Mesenchymal stem cell (in vitro differentiated cells and primary cell): ENCODE results near the gene FBXO47.
A peak's percentile ranks its signal among the peaks of the same experiment; 100 is the strongest.
"Not testable (repeated sequence)": the region's sequence is repeated elsewhere in the genome, so short reads cannot be mapped to it uniquely, and the experiment has no call there.

ENCODE experiments used
- DNase-seq: peaks from one replicate; pipeline ENCODE4 v3.0.0-alpha.2; 2013
- H2AFZ ChIP-seq: one replicate; pipeline ENCODE4 v1.6.1; 2013; ENCODE audit warnings: low read depth, mild to moderate bottlenecking, control low read depth, inconsistent platforms, low read length, moderate library complexity
- H2AK5ac ChIP-seq: 2 replicates; pipeline ENCODE4 v1.6.1; 2013; ENCODE audit warnings: low read length, moderate library complexity, mild to moderate bottlenecking, inconsistent platforms; ENCODE audit not compliant: severe bottlenecking
- H2BK120ac ChIP-seq: one replicate; pipeline ENCODE4 v1.6.1; 2013; ENCODE audit warnings: low read depth, mild to moderate bottlenecking, inconsistent platforms, low read length, moderate library complexity
- H2BK12ac ChIP-seq, 2 experiments: one replicate each; pipeline ENCODE4 v1.6.1; 2013; ENCODE audit warnings: inconsistent platforms in 2 of 2, low read length in 2 of 2, mild to moderate bottlenecking in 2 of 2, moderate library complexity in 2 of 2, control low read depth in 1 of 2
- H2BK15ac ChIP-seq: one replicate; pipeline ENCODE4 v1.6.1; 2013; ENCODE audit warnings: mild to moderate bottlenecking, low read depth, inconsistent platforms; ENCODE audit not compliant: poor library complexity, severe bottlenecking
- H2BK5ac ChIP-seq: 2 replicates; pipeline ENCODE4 v1.6.1; 2013; ENCODE audit warnings: low read depth, mild to moderate bottlenecking, low read length, control low read depth, inconsistent platforms; ENCODE audit not compliant: poor library complexity, severe bottlenecking
- H3K14ac ChIP-seq, 2 experiments: one replicate each; pipeline ENCODE4 v1.6.1; 2013; ENCODE audit warnings: inconsistent platforms in 2 of 2, low read length in 2 of 2, control low read depth in 1 of 2, mild to moderate bottlenecking in 1 of 2, moderate library complexity in 1 of 2
- H3K18ac ChIP-seq, 2 experiments: one replicate each; pipeline ENCODE4 v1.6.1; 2013; ENCODE audit warnings: inconsistent platforms in 2 of 2, low read length in 2 of 2, control low read depth in 1 of 2, low read depth in 1 of 2, mild to moderate bottlenecking in 1 of 2
- H3K23ac ChIP-seq, 2 experiments: one replicate each; pipeline ENCODE4 v1.6.1; 2013; ENCODE audit warnings: inconsistent platforms in 2 of 2, low read length in 2 of 2, mild to moderate bottlenecking in 2 of 2, moderate library complexity in 2 of 2, control low read depth in 1 of 2
- H3K27ac ChIP-seq: 2 replicates; pipeline ENCODE4 v1.5.1; 2013; ENCODE audit warnings: mild to moderate bottlenecking, moderate library complexity, low read length, control low read depth, inconsistent platforms; ENCODE audit not compliant: poor library complexity, severe bottlenecking
- H3K27me3 ChIP-seq, 2 experiments: 2 replicates each; pipeline versions ENCODE4 v1.6.1 to v1.7.0; 2013; ENCODE audit warnings: low read length in 2 of 2, mild to moderate bottlenecking in 2 of 2, moderate library complexity in 2 of 2, control low read depth in 1 of 2, inconsistent platforms in 1 of 2; ENCODE audit not compliant: control insufficient read depth in 1 of 2, insufficient read depth in 1 of 2
- H3K36me3 ChIP-seq, 2 experiments: 2 replicates each; pipeline versions ENCODE4 v1.6.1 to v1.7.0; 2013; ENCODE audit warnings: low read length in 2 of 2, control low read depth in 1 of 2, inconsistent platforms in 1 of 2, low read depth in 1 of 2, mild to moderate bottlenecking in 1 of 2; ENCODE audit not compliant: insufficient read depth in 2 of 2, control insufficient read depth in 1 of 2
- H3K4ac ChIP-seq, 2 experiments: one replicate each; pipeline ENCODE4 v1.6.1; 2013; ENCODE audit warnings: inconsistent platforms in 2 of 2, low read length in 2 of 2, mild to moderate bottlenecking in 2 of 2, moderate library complexity in 2 of 2, control low read depth in 1 of 2, low read depth in 1 of 2
- H3K4me1 ChIP-seq: 2 replicates; pipeline ENCODE4 v1.6.1; 2013; ENCODE audit warnings: low read depth, low read length, control low read depth; ENCODE audit not compliant: control insufficient read depth, insufficient read depth
- H3K4me2 ChIP-seq: 2 replicates; pipeline ENCODE4 v1.6.1; 2013; ENCODE audit warnings: low read length, mild to moderate bottlenecking, inconsistent platforms; ENCODE audit not compliant: poor library complexity, severe bottlenecking
- H3K4me3 ChIP-seq, 2 experiments: 2 replicates each; pipeline versions ENCODE4 v1.5.1 to v1.7.0; 2013; ENCODE audit warnings: low read length in 2 of 2, mild to moderate bottlenecking in 2 of 2, control low read depth in 1 of 2, low read depth in 1 of 2; ENCODE audit not compliant: insufficient read depth in 1 of 2
- H3K79me1 ChIP-seq: replicated peaks from 2 replicates; pipeline ENCODE4 v1.6.1; 2013; ENCODE audit warnings: mild to moderate bottlenecking, control low read depth, low read length, inconsistent platforms; ENCODE audit not compliant: poor library complexity, severe bottlenecking
- H3K9ac ChIP-seq: 2 replicates; pipeline ENCODE4 v1.7.0; 2013; ENCODE audit warnings: mild to moderate bottlenecking, low read length, moderate library complexity
- H3K9me3 ChIP-seq: 2 replicates; pipeline ENCODE4 v1.7.0; 2013; ENCODE audit warnings: mild to moderate bottlenecking, low read length; ENCODE audit not compliant: control insufficient read depth
- H4K8ac ChIP-seq: one replicate; pipeline ENCODE4 v1.6.1; 2013; ENCODE audit warnings: inconsistent platforms, mild to moderate bottlenecking, low read length, moderate library complexity
- H4K91ac ChIP-seq: one replicate; pipeline ENCODE4 v1.6.1; 2013; ENCODE audit warnings: mild to moderate bottlenecking, low read length, inconsistent platforms
- WGBS: methylation state at CpG from one replicate; pipeline ENCODE4 v1.1.7; 2013; ENCODE audit warnings: mixed read lengths; 5-methylcytosine and 5-hydroxymethylcytosine counted together

The FBXO47 gene

DNA sequence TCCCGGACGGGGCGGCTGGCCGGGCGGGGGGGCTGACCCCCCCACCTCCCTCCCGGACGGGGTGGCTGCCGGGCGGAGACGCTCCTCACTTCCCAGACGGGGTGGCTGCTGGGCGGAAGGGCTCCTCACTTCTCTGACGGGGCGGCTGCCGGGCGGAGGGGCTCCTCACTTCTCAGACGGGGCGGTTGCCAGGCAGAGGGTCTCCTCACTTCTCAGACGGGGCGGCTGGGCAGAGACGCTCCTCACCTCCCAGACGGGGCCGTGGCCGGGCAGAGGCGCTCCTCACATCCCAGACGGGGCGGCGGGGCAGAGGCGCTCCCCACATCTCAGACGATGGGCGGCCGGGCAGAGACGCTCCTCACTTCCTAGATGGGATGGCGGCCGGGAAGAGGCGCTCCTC, 36.4 kb downstream of the FBXO47 start:
- not testable (repeated sequence) for H2BK15ac ChIP-seq, H3K14ac ChIP-seq, H3K27ac ChIP-seq, H2AK5ac ChIP-seq, H3K23ac ChIP-seq, H2BK12ac ChIP-seq, DNase-seq, H3K4me3 ChIP-seq, H3K4ac ChIP-seq, H4K8ac ChIP-seq, H2BK5ac ChIP-seq, H3K4me2 ChIP-seq, H3K9me3 ChIP-seq, H3K27me3 ChIP-seq, H3K9ac ChIP-seq, H4K91ac ChIP-seq, H3K4me1 ChIP-seq, H2BK120ac ChIP-seq, H3K36me3 ChIP-seq, H3K18ac ChIP-seq, H2AFZ ChIP-seq, H3K79me1 ChIP-seq
- WGBS: 98% methylated on average over 18 of the region's 36 CpGs

DNA sequence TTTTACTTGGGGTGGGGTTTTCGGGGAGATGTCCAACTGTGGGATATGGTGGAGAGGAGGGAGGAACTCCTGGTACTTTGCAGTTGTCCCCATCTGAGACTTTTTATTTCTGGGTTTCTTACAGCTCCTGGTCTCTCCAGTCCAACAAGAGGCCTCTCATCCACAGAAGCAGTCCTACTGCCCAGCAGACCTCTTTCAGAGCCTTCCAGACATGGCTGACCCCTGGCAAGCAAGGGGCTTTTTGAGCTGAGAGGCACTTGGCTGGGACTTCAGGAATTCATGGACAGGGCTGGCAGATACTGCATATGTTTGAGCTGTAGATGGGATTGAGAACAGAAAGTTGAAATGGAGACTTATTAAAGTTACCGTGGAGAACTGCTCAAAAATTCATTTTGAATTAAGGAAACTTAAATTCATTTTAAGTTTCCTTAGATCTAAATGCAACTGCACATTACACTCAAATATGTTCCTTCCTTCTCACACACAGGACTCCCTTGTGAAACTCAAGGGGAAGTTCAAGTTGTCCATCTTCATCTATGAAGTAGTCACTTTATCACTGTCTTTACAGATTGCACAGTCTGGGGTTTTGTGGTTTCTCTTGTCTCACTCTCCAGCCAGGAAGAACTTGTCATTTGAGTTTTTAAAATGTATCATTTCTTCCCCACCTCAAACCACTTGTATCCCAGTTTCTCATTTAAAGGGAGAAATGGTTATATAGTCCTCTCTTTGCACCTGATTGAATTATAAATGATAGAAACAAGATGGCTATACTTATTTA, 40.7 kb downstream of the FBXO47 start:
- H3K27me3 ChIP-seq: no peaks in the 10 kb centered on the region
- H2BK5ac ChIP-seq: no peak overlapping the region
- no peak overlapping the region for H3K14ac ChIP-seq
- H4K8ac ChIP-seq: no peak overlapping the region
- no peak overlapping the region for H3K4me2 ChIP-seq
- no peak overlapping the region for H2BK120ac ChIP-seq
- 100% methylated on average over 2 of the region's 2 CpGs for WGBS
- no peak overlapping the region for H2AK5ac ChIP-seq
- H3K4me3 ChIP-seq: no peak overlapping the region
- H3K9ac ChIP-seq: peak overlapping the region; percentile 37
- H2AFZ ChIP-seq: no peak overlapping the region
- no peak overlapping the region for H4K91ac ChIP-seq
- no peak overlapping the region for H2BK12ac ChIP-seq
- H3K27ac ChIP-seq: no peak overlapping the region
- peaks cover 7 to 9% of the 10 kb centered on the region in 2 experiments for H3K36me3 ChIP-seq
- no peak overlapping the region for H3K23ac ChIP-seq
- H3K18ac ChIP-seq: peak overlapping the region in 1 of 2 experiments; percentile 33
- H3K4me1 ChIP-seq: peaks cover 16% of the 10 kb centered on the region
- no peak overlapping the region for H3K4ac ChIP-seq
- peak; percentile 68 for DNase-seq
- H3K79me1 ChIP-seq: peaks cover 4% of the 10 kb centered on the region
- no peaks in the 10 kb centered on the region for H3K9me3 ChIP-seq
- H2BK15ac ChIP-seq: no peak overlapping the region

DNA sequence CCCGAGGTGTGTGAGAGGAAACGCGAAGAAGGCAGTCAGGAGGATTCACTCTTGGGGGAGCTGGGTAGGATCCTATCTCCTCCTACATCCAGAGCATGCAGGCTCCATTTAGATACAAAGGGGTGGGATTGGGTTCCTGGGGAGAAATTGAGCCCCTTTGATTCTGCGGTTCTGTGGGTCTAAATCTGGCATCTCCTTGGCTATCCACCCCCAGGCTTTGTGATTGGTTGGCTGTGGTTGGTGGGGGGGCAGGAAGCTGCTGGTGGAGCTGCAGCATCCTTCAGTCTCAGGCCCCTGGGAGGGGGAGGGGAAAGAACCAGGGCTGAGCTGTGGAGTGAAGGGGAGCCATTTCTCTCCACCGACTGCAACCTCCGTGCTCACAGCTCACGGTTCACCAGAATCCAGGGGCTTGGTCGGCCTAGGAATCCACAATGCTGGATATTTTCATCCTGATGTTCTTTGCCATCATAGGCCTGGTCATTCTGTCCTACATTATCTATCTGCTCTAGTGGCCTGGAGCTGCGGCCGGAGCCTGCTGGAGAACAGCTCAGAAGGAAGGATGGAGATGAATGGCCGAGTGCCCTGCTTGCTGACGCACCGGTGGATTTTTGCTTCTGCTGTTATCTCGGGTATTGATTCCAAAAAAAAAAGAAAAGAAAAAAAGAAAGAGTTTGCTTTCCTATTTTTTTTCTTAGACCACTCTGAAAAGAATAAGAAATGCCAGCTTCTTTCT, 41.8 kb downstream of the FBXO47 start, which contains the start of gene LASP1NB:
Gene LASP1NB, plus strand, starts transcription at position 352 of the 733 bp plus-strand sequence.
- H2BK12ac ChIP-seq: no peak within 1 kb of the TSS
- no peak within 1 kb of the TSS for H3K23ac ChIP-seq
- no peak within 1 kb of the TSS for H2AFZ ChIP-seq
- peak within 1 kb of the TSS; percentile 37 for H3K9ac ChIP-seq
- H3K4ac ChIP-seq: no peak within 1 kb of the TSS
- WGBS: 88% methylated on average over 13 of the region's 14 CpGs
- no peaks in the 10 kb centered on the region for H3K27me3 ChIP-seq
- H2BK15ac ChIP-seq: no peak within 1 kb of the TSS
- DNase-seq: no peak
- no peak within 1 kb of the TSS for H3K4me3 ChIP-seq
- peak within 1 kb of the TSS in 1 of 2 experiments; percentile 33 for H3K18ac ChIP-seq
- peaks cover 16% of the 10 kb centered on the region for H3K4me1 ChIP-seq
- peaks cover 15 to 20% of the 10 kb centered on the region in 2 experiments for H3K36me3 ChIP-seq
- no peak within 1 kb of the TSS for H4K8ac ChIP-seq
- no peak within 1 kb of the TSS for H3K14ac ChIP-seq
- H3K9me3 ChIP-seq: no peaks in the 10 kb centered on the region
- H4K91ac ChIP-seq: no peak within 1 kb of the TSS
- no peak within 1 kb of the TSS for H2BK120ac ChIP-seq
- peaks cover 7% of the 10 kb centered on the region for H3K79me1 ChIP-seq
- no peak within 1 kb of the TSS for H3K4me2 ChIP-seq
- no peak within 1 kb of the TSS for H2BK5ac ChIP-seq
- no peak within 1 kb of the TSS for H3K27ac ChIP-seq
- no peak within 1 kb of the TSS for H2AK5ac ChIP-seq

DNA sequence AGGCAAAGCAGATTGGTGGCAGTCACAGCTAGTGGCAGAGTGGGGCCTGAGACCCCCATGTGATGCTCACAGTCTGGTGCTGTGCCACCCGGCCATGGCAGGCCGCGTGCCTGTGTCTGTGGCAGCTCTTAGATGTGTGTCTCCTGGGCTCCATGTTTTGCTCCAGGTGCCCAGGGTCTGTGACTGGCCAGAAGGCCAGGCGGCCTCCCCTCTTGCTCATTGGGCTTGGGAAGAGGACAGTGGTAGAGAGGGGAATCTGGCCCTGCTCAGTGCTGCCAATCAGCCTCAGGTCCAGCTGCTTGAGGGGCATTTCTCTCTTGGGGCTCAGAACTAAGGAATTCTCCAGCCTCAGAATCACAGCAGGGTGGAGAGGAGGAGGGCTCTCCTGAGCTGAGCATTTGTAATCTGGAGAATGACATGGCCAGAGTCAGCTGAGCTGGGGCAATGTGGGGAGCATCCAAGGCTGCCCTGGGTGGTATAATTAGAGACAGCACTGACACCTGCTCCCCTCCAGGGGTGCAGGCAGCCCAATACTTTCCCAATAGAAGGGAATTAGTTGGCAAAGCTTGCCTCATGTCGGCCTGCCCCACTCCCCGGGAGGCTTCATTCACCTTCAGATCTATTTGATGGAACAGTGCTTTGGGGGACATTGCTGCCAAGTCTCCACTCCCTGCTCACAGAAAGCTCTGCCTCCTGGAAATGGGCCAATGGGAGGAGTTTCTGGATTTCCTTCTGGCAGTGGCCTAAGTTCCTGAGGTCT, 44.5 kb downstream of the FBXO47 start:
- H4K91ac ChIP-seq: no peak overlapping the region
- peak overlapping the region; percentile 46 for H3K27ac ChIP-seq
- no peak overlapping the region for H2BK15ac ChIP-seq
- peaks cover 42 to 47% of the 10 kb centered on the region in 2 experiments for H3K36me3 ChIP-seq
- H3K9ac ChIP-seq: peak overlapping the region; percentile 27
- no peak overlapping the region for H3K18ac ChIP-seq
- H2BK120ac ChIP-seq: no peak overlapping the region
- no peak overlapping the region for H3K4me2 ChIP-seq
- H3K4ac ChIP-seq: no peak overlapping the region
- no peak overlapping the region for H2BK12ac ChIP-seq
- H2AK5ac ChIP-seq: no peak overlapping the region
- no peaks in the 10 kb centered on the region for H3K27me3 ChIP-seq
- no peak overlapping the region for H2BK5ac ChIP-seq
- DNase-seq: peak; percentile 61
- no peak overlapping the region for H3K14ac ChIP-seq
- H2AFZ ChIP-seq: no peak overlapping the region
- H3K23ac ChIP-seq: no peak overlapping the region
- H3K79me1 ChIP-seq: peaks cover 28% of the 10 kb centered on the region
- H4K8ac ChIP-seq: no peak overlapping the region
- WGBS: 82% methylated on average over 6 of the region's 6 CpGs
- H3K4me1 ChIP-seq: peaks cover 20% of the 10 kb centered on the region
- H3K9me3 ChIP-seq: no peaks in the 10 kb centered on the region
- H3K4me3 ChIP-seq: no peak overlapping the region
